NB4 (cell line): Measurements from ENCODE around the gene ADARB2.

Source experiments
- DNase-seq: peaks from one replicate; pipeline ENCODE4 v3.0.0; 2010; ENCODE audit warnings: low read depth
- H3K4me3 ChIP-seq: one replicate; pipeline ENCODE4 v1.5.1; 2011; ENCODE audit warnings: mild to moderate bottlenecking, low read depth, low read length, moderate library complexity
- MYC ChIP-seq: IDR thresholded peaks from 2 replicates; pipeline ENCODE4 v1.6.1; 2011; ENCODE audit warnings: low read depth, low read length
- POLR2A ChIP-seq: IDR thresholded peaks from 2 replicates; pipeline ENCODE4 v1.6.1; 2011; ENCODE audit warnings: mild to moderate bottlenecking; ENCODE audit not compliant: insufficient read length; ENCODE audit errors: extremely low read depth
- TF ChIP-seq, protein P1 (sequence below): IDR thresholded peaks from 2 replicates; pipeline ENCODE4 v1.6.1; 2011; ENCODE audit warnings: low read depth, low read length
- TF ChIP-seq, protein P2 (sequence below): IDR thresholded peaks from one replicate; pipeline ENCODE4 v1.5.1; 2012; ENCODE audit warnings: low read depth, low read length

Gene ADARB2

DNA sequence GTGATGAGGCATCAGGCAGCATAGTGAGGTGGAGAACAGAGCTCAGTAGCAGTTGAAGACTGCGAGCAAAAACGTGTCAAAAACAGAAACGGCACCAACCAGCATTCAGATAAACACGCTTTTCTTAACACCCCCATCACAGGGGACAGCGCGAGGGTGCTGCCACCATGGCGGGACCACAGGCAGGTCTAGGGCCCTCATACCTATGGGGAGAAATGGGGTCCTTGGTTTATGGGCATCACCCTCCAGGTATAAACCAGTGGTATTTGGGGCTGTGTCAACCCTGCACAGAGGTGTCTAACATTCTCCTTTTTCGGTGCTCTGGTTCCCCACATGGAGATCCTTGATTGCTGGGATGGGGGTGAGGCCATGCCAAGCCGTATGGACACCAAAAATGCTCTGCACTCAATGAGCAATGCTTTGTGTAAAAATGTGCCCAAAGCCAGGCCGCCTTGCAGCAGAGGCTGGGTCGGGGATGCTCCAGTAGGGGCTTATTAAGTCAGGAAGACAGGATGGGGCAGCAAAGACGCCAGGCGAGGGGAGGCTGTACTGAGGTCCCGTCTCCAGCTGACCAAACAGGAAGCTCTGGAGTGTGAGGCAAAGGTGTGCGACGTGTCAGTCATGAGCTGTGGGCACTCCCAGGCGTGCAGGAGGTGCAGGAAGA is 489.6 kb downstream of the ADARB2 start:
- H3K4me3 ChIP-seq: no peak overlapping the region
- no peak for DNase-seq
- TF ChIP-seq, protein P1, sequence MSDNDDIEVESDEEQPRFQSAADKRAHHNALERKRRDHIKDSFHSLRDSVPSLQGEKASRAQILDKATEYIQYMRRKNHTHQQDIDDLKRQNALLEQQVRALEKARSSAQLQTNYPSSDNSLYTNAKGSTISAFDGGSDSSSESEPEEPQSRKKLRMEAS: no peak
- TF ChIP-seq MYC: no peak
- no peak for TF ChIP-seq POLR2A
- TF ChIP-seq, protein P2, sequence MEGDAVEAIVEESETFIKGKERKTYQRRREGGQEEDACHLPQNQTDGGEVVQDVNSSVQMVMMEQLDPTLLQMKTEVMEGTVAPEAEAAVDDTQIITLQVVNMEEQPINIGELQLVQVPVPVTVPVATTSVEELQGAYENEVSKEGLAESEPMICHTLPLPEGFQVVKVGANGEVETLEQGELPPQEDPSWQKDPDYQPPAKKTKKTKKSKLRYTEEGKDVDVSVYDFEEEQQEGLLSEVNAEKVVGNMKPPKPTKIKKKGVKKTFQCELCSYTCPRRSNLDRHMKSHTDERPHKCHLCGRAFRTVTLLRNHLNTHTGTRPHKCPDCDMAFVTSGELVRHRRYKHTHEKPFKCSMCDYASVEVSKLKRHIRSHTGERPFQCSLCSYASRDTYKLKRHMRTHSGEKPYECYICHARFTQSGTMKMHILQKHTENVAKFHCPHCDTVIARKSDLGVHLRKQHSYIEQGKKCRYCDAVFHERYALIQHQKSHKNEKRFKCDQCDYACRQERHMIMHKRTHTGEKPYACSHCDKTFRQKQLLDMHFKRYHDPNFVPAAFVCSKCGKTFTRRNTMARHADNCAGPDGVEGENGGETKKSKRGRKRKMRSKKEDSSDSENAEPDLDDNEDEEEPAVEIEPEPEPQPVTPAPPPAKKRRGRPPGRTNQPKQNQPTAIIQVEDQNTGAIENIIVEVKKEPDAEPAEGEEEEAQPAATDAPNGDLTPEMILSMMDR: no peak

DNA sequence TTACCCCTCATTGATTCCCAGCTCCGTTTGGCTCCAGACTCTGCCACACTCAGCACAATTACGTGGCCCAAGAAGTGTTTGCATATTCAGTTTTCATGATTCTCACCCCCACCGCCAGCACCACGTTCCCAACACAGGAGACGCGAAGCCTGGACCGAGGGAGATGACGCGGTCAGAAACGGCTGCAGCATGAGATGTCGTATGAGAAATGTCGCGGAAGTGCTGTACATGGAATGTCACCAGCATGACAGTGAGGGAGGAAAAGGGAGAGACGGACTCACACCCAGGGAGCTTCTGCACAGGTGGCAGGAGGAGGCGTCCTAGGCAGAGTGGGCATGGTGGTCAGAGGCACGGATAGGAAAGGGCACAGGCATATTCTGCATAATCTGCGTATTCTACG is 492.8 kb downstream of the ADARB2 start:
- TF ChIP-seq, protein P1: no peak
- TF ChIP-seq POLR2A: no peak
- TF ChIP-seq, protein P2: no peak
- no peak for TF ChIP-seq MYC
- DNase-seq: no peak
- no peak overlapping the region for H3K4me3 ChIP-seq

DNA sequence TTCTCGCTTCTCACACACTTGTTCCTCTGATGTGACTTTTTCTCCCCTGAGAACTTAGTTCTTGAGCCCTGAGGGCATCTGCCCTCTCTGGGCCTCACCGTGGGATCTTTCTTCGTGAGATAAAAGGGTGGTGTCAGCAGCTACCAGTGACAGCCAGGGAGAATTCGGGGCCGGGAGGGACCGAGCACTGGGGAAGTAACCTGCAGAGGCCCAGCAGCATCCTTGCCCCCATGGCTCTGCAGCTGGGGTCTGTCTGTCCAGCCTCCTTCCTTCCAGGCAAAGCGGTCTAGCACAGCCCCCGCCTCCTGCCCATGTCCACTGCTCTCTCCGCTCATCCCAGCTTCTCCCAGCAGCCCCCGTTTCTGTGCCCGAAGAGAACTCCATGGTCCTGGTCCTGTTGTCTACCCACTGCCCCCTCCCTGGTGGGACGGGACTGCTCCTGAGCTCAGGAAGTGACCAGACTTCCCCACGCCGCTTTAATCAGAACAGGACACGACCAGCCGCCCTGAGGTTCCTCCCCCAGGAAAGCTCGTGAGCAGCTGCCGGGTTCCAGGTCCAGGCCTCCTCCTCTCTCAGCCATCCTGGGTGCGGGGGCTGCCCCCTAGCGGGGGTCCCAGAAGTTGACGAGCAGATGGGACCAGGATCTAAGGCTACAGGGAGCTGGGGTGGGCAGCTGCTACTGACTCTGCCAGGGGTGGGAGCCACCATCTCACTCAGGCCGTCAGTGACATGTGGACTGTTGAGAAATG is 493.7 kb downstream of the ADARB2 start:
- H3K4me3 ChIP-seq: no peak overlapping the region
- peak; percentile 28 for DNase-seq
- no peak for TF ChIP-seq POLR2A
- TF ChIP-seq, protein P2: peak; percentile 56
- TF ChIP-seq MYC: no peak
- TF ChIP-seq, protein P1: no peak

DNA sequence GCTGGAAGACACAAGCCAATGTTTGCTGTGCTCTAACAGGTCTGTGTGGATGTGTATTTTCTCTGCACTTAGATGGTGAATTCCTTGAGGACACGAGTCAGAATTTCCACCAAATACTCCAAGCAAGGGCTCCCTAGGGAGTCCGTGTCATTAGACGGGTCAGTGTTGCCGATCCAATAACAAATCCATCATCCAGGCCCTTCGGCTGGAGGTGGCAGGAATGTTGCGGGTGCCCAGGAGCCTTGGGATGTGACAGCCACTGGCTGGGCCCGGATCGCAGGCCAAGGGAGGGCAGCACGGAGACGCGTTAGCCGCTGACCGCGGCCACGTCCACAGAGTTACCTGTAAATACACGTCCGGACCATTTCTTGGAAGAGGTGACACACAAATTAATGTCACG is 494.4 kb downstream of the ADARB2 start:
- no peak overlapping the region for H3K4me3 ChIP-seq
- no peak for TF ChIP-seq POLR2A
- TF ChIP-seq, protein P1: no peak
- TF ChIP-seq MYC: no peak
- TF ChIP-seq, protein P2: no peak
- DNase-seq: no peak

DNA sequence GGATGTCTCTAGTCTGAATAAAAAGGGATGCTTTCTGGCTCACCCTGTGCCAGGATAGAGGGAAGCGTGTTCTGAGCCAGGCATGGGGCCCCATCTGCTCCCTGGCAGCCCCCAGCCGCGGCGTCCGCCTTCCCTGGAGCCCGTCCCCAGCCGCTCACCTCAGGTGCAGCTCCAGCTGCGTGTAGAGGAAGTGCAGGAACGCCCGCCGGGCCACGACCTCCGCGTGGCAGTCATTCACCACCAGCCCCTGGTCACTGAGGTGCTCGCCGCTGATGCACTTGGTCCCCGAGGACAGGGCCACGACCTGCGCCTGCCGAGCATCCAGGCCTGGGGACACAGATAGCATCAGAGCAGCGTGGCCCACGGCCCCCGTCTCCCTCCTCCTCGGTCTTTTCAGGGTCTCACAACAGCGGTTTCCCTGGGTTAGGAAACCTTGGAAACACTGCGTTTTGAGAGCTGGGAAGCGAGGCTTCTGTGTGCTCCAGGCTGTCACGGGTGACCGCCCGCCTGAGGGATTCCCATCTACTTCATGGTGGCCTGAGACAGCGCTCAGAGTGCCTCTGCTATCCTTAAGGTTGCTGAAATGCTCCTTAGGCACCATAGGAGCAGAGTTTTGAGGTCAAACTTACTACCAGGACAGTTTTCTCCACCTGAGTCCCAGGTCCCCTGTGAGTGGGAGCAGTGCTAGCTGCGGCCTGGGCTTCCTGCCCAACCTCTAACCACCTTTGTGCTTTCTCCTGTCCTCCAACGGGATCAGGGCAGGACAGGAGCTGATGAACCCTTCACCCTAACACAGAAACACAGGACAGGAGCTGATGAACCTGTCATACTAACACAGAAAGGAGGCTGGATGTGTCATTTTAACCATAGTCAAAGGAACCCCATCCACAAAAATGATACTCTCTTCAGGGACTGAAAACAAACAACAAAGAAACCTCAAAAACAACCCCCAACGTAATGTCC is 495.1 kb downstream of the ADARB2 start:
- no peak for DNase-seq
- TF ChIP-seq, protein P1: no peak
- TF ChIP-seq POLR2A (no peak), MYC (no peak)
- TF ChIP-seq, protein P2: no peak
- H3K4me3 ChIP-seq: no peak overlapping the region
